HepG2 (cell line): Measurements from ENCODE around the gene SNF8. TPM values are rescaled to one million over a fixed set of nuclear protein-coding genes. Genes with fewer than 3 reads are reported as not detected.
A peak's percentile ranks its signal among the peaks of the same experiment; 100 is the strongest.

Source experiments
- CHD2 ChIP-seq: IDR thresholded peaks from 2 replicates; pipeline ENCODE4 v1.6.1; 2011; ENCODE audit warnings: low read depth, low read length, improper control_type of control experiment
- ELF4 ChIP-seq: sonication (generic); formaldehyde crosslinking; IDR thresholded peaks from 2 replicates; pipeline ENCODE4 v1.5.0; 2020; ENCODE audit warnings: missing genetic modification reagents, mild to moderate bottlenecking, moderate library complexity, borderline replicate concordance
- KMT2B ChIP-seq: IDR thresholded peaks from 2 replicates; pipeline ENCODE4 v1.6.1; 2016; ENCODE audit warnings: missing genetic modification reagents, missing compliant biosample characterization
- NCOA2 ChIP-seq: sonication (generic); formaldehyde crosslinking; IDR thresholded peaks from 2 replicates; pipeline ENCODE4 v1.8.0; 2022; ENCODE audit warnings: inconsistent platforms
- NR1H2 ChIP-seq: sonication (generic); formaldehyde crosslinking; IDR thresholded peaks from 2 replicates; pipeline ENCODE4 v1.8.1; 2022; ENCODE audit warnings: low read depth, missing genetic modification reagents, borderline replicate concordance
- NR2F1 ChIP-seq, 2 experiments: fragments of 450-650 bp in 1 of 2; formaldehyde crosslinking in 1 of 2; IDR thresholded peaks; 2 replicates each; pipeline versions ENCODE4 v1.5.0 to v1.6.1; 2016 to 2020; ENCODE audit warnings: mild to moderate bottlenecking in 1 of 2, missing compliant biosample characterization in 1 of 2, missing genetic modification reagents in 1 of 2, moderate library complexity in 1 of 2
- RFX5 ChIP-seq: IDR thresholded peaks from 2 replicates; pipeline ENCODE4 v1.6.1; 2011; ENCODE audit warnings: low read depth, low read length, improper control_type of control experiment
- RXRB ChIP-seq: IDR thresholded peaks from 2 replicates; pipeline ENCODE4 v1.6.1; 2016; ENCODE audit warnings: borderline replicate concordance, missing genetic modification reagents, missing compliant biosample characterization
- TEAD3 ChIP-seq: optimal IDR thresholded peaks from 2 replicates; pipeline ENCODE3; 2016; ENCODE audit warnings: borderline replicate concordance
- ZNF121 ChIP-seq: sonication (generic); formaldehyde crosslinking; IDR thresholded peaks from 2 replicates; pipeline ENCODE4 v1.5.0; 2020; ENCODE audit warnings: mild to moderate bottlenecking, missing genetic modification reagents
- ZNF335 ChIP-seq: sonication (generic); formaldehyde crosslinking; IDR thresholded peaks from 2 replicates; pipeline ENCODE4 v1.4.0; 2020; ENCODE audit warnings: missing genetic modification reagents
- ZNF354B ChIP-seq: sonication (generic); formaldehyde crosslinking; IDR thresholded peaks from 2 replicates; pipeline ENCODE4 v1.8.0; 2022; ENCODE audit warnings: mild to moderate bottlenecking, missing genetic modification reagents
- ZNF550 ChIP-seq: sonication (generic); formaldehyde crosslinking; IDR thresholded peaks from 2 replicates; pipeline ENCODE4 v1.4.0; 2020; ENCODE audit warnings: mild to moderate bottlenecking, missing genetic modification reagents, borderline replicate concordance
- ZNF589 ChIP-seq: sonication (generic); formaldehyde crosslinking; conservative IDR thresholded peaks from 2 replicates; pipeline ENCODE4 v1.8.0; 2022; ENCODE audit warnings: mild to moderate bottlenecking, moderate library complexity, missing genetic modification reagents
- ZNF737 ChIP-seq: sonication (generic); formaldehyde crosslinking; IDR thresholded peaks from 2 replicates; pipeline ENCODE4 v1.5.0; 2020; ENCODE audit warnings: missing genetic modification reagents, mild to moderate bottlenecking, borderline replicate concordance
- polyA plus RNA-seq, 8 experiments: library from polyadenylated mRNA; depleted of rRNA in 3 of 8; stranded (reverse) in 7 of 8; unstranded in 1 of 8; fragments of >200 nt; fragmentation: Illumina TruSeq in 4 of 8; extraction: Trizol in 4 of 8; gene quantifications; 2 replicates each; pipeline versions ENCODE4 v1.2.1 to v1.2.3, GENCODE V29; 2011 to 2016; ENCODE audit warnings: low read depth in 4 of 8, missing spikeins in 1 of 8, mixed read lengths in 1 of 8; ENCODE audit not compliant: insufficient read depth in 1 of 8
- total RNA-seq, 5 experiments: library from RNA; depleted of rRNA; stranded (reverse); fragments of >200 nt; fragmentation: Illumina TruSeq; extraction: Trizol; gene quantifications; 2 replicates each; pipeline ENCODE4 v1.2.3, GENCODE V29; 2016; ENCODE audit warnings: low read depth in 1 of 5
- TF ChIP-seq, protein P1 (sequence below): sonication (generic); formaldehyde crosslinking; conservative IDR thresholded peaks from 2 replicates; pipeline ENCODE4 v1.4.0; 2020; ENCODE audit warnings: mild to moderate bottlenecking, missing genetic modification reagents, moderate library complexity
- TF ChIP-seq, protein P2 (sequence below): sonication (generic); formaldehyde crosslinking; IDR thresholded peaks from 2 replicates; pipeline ENCODE4 v1.5.0; 2020; ENCODE audit warnings: missing genetic modification reagents
- TF ChIP-seq, protein P3 (sequence below): sonication (generic); formaldehyde crosslinking; IDR thresholded peaks from 2 replicates; pipeline ENCODE4 v1.8.1; 2023; ENCODE audit warnings: mild to moderate bottlenecking, missing genetic modification reagents, borderline replicate concordance
- TF ChIP-seq, protein P4 (sequence below): sonication (generic); formaldehyde crosslinking; IDR thresholded peaks from 2 replicates; pipeline ENCODE4 v1.8.0; 2022; ENCODE audit warnings: mild to moderate bottlenecking, missing genetic modification reagents, moderate library complexity
- TF ChIP-seq, protein P5 (sequence below): sonication (generic); formaldehyde crosslinking; IDR thresholded peaks from 2 replicates; pipeline ENCODE4 v1.4.0; 2020; ENCODE audit warnings: missing genetic modification reagents

SNF8 gene
- total and polyA plus RNA-seq, 2 of the 13 experiments (the other 11 are each of a cell fraction or from before 2014, with no cell fraction given): 114 to 153 TPM

DNA sequence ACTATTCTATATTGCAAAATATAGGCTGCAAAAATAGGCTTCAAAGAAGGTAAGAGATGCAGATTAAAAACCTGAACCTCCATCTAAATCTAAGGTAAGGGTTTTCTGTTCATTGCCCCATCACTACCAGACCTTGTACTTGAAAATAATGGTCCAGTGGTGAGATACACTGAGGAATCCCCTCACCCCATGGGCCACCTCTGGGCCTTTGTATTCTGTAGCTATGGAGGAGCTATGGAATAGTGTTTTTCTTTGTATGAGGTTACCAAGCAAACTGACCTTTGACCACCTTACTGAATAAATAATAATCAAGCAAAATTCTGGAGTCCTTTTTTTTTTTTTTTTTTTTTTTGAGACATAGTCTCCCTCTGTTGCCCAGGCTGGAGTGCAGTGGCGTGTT is 41.2 kb downstream of the SNF8 start (continued):
- TF ChIP-seq RXRB (no peak), RFX5 (no peak), NCOA2 (CRISPR knock-in tag) (0 out of 2 replicates have a peak, but pooled peaks have one; percentile 19), NR2F1 (CRISPR knock-in tag; IDR thresholded peaks at IDR 0.05) (peak in 1 of 2 experiments; percentile 41; a peak in 1 of 4 replicates), ZNF550 (no peak), ZNF737 (CRISPR knock-in tag) (no peak), ZNF354B (CRISPR knock-in tag) (no peak), ZNF121 (CRISPR knock-in tag) (no peak), CHD2 (no peak), ELF4 (no peak), ZNF335 (CRISPR knock-in tag) (no peak), ZNF589 (CRISPR knock-in tag) (no peak), NR1H2 (CRISPR knock-in tag) (no peak), KMT2B (CRISPR knock-in tag) (no peak), TEAD3 (CRISPR knock-in tag) (peak; percentile 44)
- TF ChIP-seq, protein P1, sequence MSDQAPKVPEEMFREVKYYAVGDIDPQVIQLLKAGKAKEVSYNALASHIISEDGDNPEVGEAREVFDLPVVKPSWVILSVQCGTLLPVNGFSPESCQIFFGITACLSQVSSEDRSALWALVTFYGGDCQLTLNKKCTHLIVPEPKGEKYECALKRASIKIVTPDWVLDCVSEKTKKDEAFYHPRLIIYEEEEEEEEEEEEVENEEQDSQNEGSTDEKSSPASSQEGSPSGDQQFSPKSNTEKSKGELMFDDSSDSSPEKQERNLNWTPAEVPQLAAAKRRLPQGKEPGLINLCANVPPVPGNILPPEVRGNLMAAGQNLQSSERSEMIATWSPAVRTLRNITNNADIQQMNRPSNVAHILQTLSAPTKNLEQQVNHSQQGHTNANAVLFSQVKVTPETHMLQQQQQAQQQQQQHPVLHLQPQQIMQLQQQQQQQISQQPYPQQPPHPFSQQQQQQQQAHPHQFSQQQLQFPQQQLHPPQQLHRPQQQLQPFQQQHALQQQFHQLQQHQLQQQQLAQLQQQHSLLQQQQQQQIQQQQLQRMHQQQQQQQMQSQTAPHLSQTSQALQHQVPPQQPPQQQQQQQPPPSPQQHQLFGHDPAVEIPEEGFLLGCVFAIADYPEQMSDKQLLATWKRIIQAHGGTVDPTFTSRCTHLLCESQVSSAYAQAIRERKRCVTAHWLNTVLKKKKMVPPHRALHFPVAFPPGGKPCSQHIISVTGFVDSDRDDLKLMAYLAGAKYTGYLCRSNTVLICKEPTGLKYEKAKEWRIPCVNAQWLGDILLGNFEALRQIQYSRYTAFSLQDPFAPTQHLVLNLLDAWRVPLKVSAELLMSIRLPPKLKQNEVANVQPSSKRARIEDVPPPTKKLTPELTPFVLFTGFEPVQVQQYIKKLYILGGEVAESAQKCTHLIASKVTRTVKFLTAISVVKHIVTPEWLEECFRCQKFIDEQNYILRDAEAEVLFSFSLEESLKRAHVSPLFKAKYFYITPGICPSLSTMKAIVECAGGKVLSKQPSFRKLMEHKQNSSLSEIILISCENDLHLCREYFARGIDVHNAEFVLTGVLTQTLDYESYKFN (CRISPR knock-in tag): peak; percentile 57; the same call in 1 of the 2 replicates
- TF ChIP-seq, protein P2, sequence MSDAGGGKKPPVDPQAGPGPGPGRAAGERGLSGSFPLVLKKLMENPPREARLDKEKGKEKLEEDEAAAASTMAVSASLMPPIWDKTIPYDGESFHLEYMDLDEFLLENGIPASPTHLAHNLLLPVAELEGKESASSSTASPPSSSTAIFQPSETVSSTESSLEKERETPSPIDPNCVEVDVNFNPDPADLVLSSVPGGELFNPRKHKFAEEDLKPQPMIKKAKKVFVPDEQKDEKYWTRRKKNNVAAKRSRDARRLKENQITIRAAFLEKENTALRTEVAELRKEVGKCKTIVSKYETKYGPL (CRISPR knock-in tag): no peak
- TF ChIP-seq, protein P3, sequence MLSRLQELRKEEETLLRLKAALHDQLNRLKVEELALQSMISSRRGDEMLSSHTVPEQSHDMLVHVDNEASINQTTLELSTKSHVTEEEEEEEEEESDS (CRISPR knock-in tag): no peak
- TF ChIP-seq, protein P4, sequence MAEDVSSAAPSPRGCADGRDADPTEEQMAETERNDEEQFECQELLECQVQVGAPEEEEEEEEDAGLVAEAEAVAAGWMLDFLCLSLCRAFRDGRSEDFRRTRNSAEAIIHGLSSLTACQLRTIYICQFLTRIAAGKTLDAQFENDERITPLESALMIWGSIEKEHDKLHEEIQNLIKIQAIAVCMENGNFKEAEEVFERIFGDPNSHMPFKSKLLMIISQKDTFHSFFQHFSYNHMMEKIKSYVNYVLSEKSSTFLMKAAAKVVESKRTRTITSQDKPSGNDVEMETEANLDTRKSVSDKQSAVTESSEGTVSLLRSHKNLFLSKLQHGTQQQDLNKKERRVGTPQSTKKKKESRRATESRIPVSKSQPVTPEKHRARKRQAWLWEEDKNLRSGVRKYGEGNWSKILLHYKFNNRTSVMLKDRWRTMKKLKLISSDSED (CRISPR knock-in tag): no peak
- TF ChIP-seq, protein P5, sequence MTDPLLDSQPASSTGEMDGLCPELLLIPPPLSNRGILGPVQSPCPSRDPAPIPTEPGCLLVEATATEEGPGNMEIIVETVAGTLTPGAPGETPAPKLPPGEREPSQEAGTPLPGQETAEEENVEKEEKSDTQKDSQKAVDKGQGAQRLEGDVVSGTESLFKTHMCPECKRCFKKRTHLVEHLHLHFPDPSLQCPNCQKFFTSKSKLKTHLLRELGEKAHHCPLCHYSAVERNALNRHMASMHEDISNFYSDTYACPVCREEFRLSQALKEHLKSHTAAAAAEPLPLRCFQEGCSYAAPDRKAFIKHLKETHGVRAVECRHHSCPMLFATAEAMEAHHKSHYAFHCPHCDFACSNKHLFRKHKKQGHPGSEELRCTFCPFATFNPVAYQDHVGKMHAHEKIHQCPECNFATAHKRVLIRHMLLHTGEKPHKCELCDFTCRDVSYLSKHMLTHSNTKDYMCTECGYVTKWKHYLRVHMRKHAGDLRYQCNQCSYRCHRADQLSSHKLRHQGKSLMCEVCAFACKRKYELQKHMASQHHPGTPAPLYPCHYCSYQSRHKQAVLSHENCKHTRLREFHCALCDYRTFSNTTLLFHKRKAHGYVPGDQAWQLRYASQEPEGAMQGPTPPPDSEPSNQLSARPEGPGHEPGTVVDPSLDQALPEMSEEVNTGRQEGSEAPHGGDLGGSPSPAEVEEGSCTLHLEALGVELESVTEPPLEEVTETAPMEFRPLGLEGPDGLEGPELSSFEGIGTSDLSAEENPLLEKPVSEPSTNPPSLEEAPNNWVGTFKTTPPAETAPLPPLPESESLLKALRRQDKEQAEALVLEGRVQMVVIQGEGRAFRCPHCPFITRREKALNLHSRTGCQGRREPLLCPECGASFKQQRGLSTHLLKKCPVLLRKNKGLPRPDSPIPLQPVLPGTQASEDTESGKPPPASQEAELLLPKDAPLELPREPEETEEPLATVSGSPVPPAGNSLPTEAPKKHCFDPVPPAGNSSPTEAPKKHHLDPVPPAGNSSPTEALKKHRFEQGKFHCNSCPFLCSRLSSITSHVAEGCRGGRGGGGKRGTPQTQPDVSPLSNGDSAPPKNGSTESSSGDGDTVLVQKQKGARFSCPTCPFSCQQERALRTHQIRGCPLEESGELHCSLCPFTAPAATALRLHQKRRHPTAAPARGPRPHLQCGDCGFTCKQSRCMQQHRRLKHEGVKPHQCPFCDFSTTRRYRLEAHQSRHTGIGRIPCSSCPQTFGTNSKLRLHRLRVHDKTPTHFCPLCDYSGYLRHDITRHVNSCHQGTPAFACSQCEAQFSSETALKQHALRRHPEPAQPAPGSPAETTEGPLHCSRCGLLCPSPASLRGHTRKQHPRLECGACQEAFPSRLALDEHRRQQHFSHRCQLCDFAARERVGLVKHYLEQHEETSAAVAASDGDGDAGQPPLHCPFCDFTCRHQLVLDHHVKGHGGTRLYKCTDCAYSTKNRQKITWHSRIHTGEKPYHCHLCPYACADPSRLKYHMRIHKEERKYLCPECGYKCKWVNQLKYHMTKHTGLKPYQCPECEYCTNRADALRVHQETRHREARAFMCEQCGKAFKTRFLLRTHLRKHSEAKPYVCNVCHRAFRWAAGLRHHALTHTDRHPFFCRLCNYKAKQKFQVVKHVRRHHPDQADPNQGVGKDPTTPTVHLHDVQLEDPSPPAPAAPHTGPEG (CRISPR knock-in tag): no peak
